Colonic mucosa (tissue), 4 donors: ENCODE results near the gene DENND5B. TPM values are rescaled to one million over a fixed set of nuclear protein-coding genes. Genes with fewer than 3 reads are reported as not detected.

Experiments used
- DNase-seq: peaks from one replicate; pipeline ENCODE4 v3.0.0-alpha.2; 2020
- H3K27ac ChIP-seq: fragments of 200-600 bp; one replicate; pipeline ENCODE4 v1.8.0; 2021
- H3K27me3 ChIP-seq: fragments of 200-600 bp; one replicate; pipeline ENCODE4 v1.8.0; 2021
- H3K36me3 ChIP-seq: fragments of 200-600 bp; one replicate; pipeline ENCODE4 v1.8.0; 2021
- H3K4me1 ChIP-seq: fragments of 200-600 bp; one replicate; pipeline ENCODE4 v1.8.0; 2021; ENCODE audit warnings: mild to moderate bottlenecking
- H3K4me3 ChIP-seq: fragments of 200-600 bp; one replicate; pipeline ENCODE4 v1.8.0; 2021
- H3K9ac ChIP-seq, 2 donors: one replicate each; pipeline ENCODE4 v1.7.0; 2013; ENCODE audit warnings: control low read depth in 2 of 2, low read depth in 2 of 2, low read length in 2 of 2
- H3K9me3 ChIP-seq: fragments of 200-600 bp; one replicate; pipeline ENCODE4 v1.8.0; 2021
- CTCF ChIP-seq: fragments of 200-600 bp; IDR thresholded peaks from one replicate; pipeline ENCODE4 v1.8.0; 2022; ENCODE audit warnings: antibody characterized with exemption, mild to moderate bottlenecking
- intact Hi-C: fragments of 100-400 bp; cut with DNase I; formaldehyde crosslinking; loops from one replicate; pipeline ENCODE4 v1.14.1; 2022
- total RNA-seq, 2 donors: library from RNA; stranded (reverse); fragmentation: NEBNext Ultra II Directional in 1 of 2; extraction: Animal tissue kit (Norgen Biotek cat#: 25700) in 1 of 2; gene quantifications; one replicate each; pipeline ENCODE4 v1.2.1, GENCODE V29; 2021
- donor health status: healthy.
- donor health status: DM: no; HTN: no; CAD: no.
- donor health status: DM: no; HTN: no; CAD: no.

The DENND5B gene
- total RNA-seq, 2 donors from 2014 or later, result 3.9 to 11.8 TPM

GRCh38 chr12:31527083-31527482 is 63.9 kb downstream of the DENND5B start:
- Histone ChIP-seq H3K9ac (no peak overlapping the region), H3K27me3 (no peaks in the 10 kb centered on the region), H3K9me3 (no peaks in the 10 kb centered on the region), H3K36me3 (no peaks in the 10 kb centered on the region), H3K4me3 (no peak overlapping the region), H3K4me1 (no peaks in the 10 kb centered on the region), H3K27ac (no peak overlapping the region)
- DNase-seq, result no peak
- intact Hi-C loops, result no loop called here
- no peak for TF ChIP-seq CTCF

- TF ChIP-seq CTCF, result no peak
- no peak overlapping the region for H3K4me3 ChIP-seq
- H3K27ac ChIP-seq, result no peak overlapping the region
- no peak for DNase-seq
- H3K9me3 ChIP-seq, result no peaks in the 10 kb centered on the region
- no peaks in the 10 kb centered on the region for H3K36me3 ChIP-seq
- intact Hi-C loops, result no loop called here
- peaks cover 3% of the 10 kb centered on the region for H3K4me1 ChIP-seq
- H3K27me3 ChIP-seq, result no peaks in the 10 kb centered on the region
- H3K9ac ChIP-seq, result no peak overlapping the region
Measured at GRCh38 chr12:31526158-31526546, 64.8 kb downstream of the DENND5B start.

- intact Hi-C loops, result no loop called here
- no peak for TF ChIP-seq CTCF
Measured at GRCh38 chr12:31525496-31526157, 65.3 kb downstream of the DENND5B start.

GRCh38 chr12:31524791-31525495 is 66.0 kb downstream of the DENND5B start:
- H3K9me3 ChIP-seq, result no peaks in the 10 kb centered on the region
- TF ChIP-seq CTCF, result no peak
- H3K4me1 ChIP-seq, result peaks cover 3% of the 10 kb centered on the region
- no peak for DNase-seq
- no peaks in the 10 kb centered on the region for H3K36me3 ChIP-seq
- no peak overlapping the region for H3K4me3 ChIP-seq
- intact Hi-C loops, result no loop called here
- no peak overlapping the region for H3K27ac ChIP-seq
- no peaks in the 10 kb centered on the region for H3K27me3 ChIP-seq
- no peak overlapping the region for H3K9ac ChIP-seq

More at GRCh38 chr12:31525496-31526157, 65.3 kb downstream of the DENND5B start:
- H3K9ac ChIP-seq, result no peak overlapping the region
- H3K36me3 ChIP-seq, result no peaks in the 10 kb centered on the region
- no peaks in the 10 kb centered on the region for H3K9me3 ChIP-seq
- H3K27me3 ChIP-seq, result no peaks in the 10 kb centered on the region
- no peak overlapping the region for H3K27ac ChIP-seq
- no peak overlapping the region for H3K4me3 ChIP-seq
- peaks cover 3% of the 10 kb centered on the region for H3K4me1 ChIP-seq
- no peak for DNase-seq

GRCh38 chr12:31523306-31523705 is 67.6 kb downstream of the DENND5B start:
- intact Hi-C loops, result no loop called here
- H3K27me3 ChIP-seq, result no peaks in the 10 kb centered on the region
- H3K4me1 ChIP-seq, result peaks cover 3% of the 10 kb centered on the region
- TF ChIP-seq CTCF, result no peak
- no peaks in the 10 kb centered on the region for H3K36me3 ChIP-seq
- no peaks in the 10 kb centered on the region for H3K9me3 ChIP-seq
- H3K27ac ChIP-seq, result no peak overlapping the region
- no peak overlapping the region for H3K9ac ChIP-seq
- DNase-seq, result no peak
- H3K4me3 ChIP-seq, result no peak overlapping the region
